GM19351 (cell line): ENCODE results near the gene FYB2.

ENCODE experiments used
- ATAC-seq: cut with Tn5 transposase; IDR thresholded peaks from one replicate; pipeline ENCODE4 v1.9.1; 2021; ENCODE audit warnings: mild to moderate bottlenecking, moderate library complexity; ENCODE audit not compliant: unreplicated experiment

Gene FYB2

DNA sequence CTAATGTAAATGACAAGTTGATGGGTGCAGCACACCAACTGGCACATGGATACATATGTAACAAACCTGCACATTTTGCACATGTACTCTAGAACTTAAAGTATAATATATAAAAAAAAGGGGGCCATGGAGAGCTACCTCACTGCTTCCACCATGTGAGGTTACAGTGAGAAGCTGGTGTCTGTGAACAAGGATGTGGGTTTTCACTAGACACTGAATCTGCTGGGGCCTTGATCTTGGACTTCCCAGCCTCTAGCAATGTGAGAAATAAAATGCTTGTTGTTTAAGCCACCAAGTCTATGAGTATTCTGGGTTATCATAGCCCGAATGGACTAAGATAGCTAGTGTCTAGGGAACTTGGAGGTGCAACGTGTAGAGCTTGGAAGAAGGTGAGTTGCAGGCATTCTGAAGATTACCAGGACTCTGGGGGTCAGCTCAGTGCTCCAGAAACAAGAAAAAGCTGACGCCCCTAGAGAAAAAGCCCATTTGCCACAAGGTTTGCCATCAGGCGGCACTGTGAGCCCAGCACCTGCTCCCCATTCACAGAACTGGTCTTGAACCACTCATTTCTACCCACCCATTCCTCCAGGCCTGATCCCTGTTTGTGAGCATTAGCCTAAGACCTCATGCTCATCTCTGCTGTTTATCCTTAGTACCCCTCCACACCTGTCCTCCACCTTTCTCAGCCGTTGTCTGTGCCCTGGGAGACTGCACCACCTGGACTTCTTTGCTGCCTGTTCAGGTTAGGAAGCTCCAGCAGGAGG is 15.1 kb upstream of the FYB2 start:
- ATAC-seq: no peak

- ATAC-seq: no peak
These were observed 13.9 kb upstream of the FYB2 start for GRCh38 chr1:56833088-56833487.

DNA sequence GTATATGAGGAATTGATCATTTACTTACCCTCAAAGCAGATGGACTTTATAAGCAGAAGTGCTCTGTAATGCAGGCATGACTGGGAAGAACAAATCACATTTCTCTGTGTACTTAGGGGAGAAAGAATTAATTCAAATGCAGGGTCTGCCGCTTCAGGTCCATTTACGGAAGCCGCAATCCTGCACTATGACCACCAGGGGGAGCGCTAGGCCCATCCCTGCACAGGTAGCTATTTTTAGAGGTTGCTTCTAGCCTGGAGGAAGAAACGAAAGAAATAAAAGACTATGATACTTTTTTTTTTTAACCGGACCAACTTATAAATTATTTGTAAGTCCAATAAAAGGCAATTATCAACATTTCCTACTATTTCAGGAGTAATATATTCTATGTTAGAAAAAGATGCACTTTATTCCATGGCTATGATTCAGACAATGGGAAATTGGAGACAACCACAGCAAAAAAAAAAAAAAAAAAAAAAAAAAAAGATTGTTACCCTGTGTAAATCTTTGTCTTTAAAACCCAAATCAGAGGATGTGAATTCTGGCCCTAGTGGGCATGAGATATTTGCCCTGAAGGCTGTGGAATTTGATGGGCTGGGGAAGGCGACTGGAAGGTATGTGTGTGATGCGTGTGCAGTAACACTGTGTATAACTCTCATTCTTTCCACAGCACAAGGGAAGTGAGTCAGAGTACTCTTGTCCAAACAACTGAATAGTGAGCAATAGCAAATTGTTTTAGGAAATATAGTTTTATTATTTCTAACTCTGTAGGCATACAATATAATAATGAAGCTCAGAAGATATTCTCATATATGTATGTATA is 12.9 kb upstream of the FYB2 start:
- peak; percentile 94 for ATAC-seq

DNA sequence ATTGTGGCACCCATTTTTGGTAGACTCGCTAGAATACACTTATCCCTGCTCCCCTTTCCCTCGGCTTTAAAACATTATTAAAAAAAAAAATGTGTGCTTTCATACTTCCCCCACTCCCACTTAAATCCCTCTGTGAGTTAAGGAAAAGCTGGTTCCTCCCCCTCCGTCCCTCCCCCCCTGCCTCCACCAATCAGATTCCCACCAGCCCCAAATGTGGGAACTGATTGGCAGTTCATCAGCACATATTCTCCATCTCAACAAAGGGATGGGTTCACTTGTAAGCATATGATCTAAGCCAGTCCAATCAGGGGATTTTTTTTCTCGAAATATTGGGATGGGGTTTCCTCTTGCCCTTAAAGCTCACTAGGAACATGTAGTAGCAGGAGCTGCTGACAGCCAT is 10.8 kb upstream of the FYB2 start:
- ATAC-seq: no peak

GRCh38 chr1:56827711-56828110 is 8.5 kb upstream of the FYB2 start:
- no peak for ATAC-seq

DNA sequence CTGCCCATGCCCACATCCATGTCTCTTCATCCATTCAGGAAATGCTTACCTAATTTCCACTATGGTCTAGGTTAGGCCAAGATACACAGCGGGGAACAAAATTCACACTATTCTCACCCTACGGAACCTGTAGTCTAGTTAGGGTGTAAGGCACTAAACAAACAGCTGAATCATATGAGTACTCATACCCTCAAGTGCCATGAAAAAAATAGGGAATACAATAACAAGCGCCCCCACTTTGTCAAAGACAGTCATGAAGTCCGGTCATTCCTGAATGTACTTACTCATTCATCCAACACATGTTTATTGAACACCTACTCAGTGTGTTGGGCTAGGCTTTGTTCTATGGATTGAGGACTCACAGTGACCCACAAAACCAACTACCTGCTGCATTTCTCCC is 6.2 kb upstream of the FYB2 start:
- ATAC-seq: no peak

GRCh38 chr1:56824938-56825337 is 5.7 kb upstream of the FYB2 start:
- no peak for ATAC-seq

DNA sequence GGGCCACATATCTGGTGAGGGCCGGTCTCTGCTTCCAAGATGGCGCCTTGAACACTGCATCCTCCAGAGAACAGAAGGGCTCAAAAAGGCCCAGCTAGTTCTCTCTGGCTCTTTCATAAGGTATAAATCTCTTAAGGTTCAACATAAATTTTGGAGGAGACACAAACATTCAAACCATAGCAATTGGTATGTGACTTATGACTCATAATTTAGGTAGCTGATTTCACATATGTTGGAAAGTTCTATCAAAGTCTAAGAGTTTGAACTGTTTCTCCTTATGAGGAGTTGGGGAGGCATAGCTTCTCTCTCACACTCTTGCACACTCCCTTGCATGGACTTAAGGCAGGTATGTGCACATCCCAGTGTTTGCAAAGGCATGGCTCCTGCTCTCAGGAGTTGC is 5.1 kb upstream of the FYB2 start:
- no peak for ATAC-seq

DNA sequence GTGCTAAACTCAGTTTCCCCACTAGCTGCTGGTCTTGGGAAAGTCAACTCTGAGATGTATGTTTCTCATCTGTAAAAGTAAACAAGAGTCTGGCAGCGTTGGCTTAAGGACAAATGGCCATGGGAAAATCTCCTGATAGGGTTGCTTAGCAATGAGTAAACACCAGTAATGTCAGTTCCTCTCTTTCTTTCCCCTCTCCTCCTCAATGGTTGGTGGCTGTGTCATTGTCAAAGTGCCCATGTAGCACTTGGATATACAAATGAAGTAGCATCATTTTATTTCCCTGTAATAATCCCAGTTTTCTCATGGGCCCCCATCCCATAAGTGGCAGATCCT is 2.2 kb upstream of the FYB2 start:
- no peak for ATAC-seq

DNA sequence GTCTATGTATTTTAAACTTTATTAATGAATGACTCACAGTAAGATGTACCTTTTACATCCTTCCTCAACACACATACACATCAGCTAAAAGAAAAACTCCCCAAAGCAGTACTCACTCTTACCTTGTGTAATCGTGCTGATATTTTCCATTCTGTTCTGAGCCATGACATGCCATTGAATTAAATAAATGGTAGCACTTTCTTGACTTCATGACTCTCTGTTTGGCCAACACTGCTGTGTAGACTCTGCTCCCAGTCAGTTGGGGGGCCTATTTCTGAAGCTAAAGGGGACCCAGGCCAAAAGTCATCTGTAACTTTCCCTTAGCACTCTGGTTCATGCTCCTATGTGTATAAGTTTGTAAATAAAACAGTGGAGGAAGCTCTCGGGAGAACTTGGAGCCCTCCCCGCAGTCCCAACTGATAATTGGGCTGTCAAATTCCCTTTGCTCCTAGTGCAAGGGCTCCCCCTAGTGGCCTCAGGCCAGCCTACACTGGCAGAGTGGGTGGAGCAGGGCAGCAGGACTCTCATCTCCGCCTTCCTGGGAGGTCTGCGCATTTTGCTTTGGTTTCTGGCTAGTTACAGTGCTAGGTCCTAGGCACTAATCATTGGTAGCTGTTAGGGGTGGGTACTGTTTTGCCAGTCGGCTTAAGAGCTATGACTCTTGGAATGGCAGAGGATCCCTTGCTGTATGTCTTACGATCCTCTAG is 1.7 kb upstream of the FYB2 start:
- ATAC-seq: peak; percentile 75

- ATAC-seq: no peak
These were observed 1.3 kb downstream of the FYB2 start for GRCh38 chr1:56817716-56818463.

- ATAC-seq: peak; percentile 66
These were observed 2.3 kb downstream of the FYB2 start for GRCh38 chr1:56816909-56817308.

DNA sequence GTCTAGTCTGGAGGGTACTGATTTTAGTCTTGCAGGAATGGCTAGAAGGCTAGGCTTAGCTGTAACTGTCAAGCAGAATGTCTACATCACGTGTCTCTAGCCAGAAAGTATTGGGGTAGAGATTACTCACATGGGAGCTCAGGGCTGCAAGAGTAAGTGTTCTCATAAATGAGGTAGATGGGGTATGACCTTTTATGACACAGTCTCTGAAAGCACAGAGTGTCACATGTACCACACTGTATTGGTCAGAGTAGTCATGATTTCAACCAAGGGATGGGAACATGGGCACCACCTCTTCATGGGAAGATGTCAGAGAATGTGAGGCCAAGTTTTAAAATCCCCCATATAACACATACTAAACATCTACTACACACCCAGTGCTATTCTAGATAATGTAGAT is 2.9 kb downstream of the FYB2 start:
- peak; percentile 46 for ATAC-seq

DNA sequence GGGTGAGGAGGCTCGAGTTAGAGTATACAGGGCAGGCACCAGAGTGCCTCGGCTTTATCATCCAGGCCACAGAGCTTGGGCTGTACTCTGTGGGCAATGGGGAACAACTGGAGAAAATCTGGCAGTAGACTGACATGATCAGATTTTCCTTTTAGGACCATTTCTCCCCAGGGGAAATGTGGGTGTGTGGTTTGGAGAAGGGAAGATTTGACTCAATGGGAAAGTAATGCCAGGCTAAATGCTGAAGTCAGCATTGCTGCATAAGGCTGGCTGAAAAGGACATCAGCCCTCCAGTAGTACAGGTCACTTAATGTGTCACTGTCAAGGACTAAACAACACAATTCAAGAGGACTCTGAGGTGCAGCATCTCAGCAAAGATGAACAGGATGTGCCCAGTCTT is 5.0 kb downstream of the FYB2 start:
- no peak for ATAC-seq

DNA sequence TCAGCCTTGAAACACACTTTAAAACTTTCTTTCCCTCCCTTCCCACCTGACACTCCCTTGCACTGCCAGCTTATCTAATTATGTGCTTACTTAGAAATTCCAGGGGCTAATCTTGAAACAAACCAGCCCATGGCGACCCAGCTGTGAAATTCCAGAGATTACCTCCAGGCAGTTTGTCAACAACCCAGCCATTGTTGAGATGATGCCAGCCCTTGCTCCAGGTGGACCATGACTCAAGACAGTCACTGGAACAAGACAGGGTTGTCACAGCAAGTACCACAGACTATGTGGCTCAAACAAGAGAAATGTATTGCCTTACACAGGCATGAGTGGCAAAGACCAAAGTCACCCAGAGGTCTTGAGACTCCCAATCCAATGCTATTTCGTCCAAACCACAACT is 7.9 kb downstream of the FYB2 start:
- ATAC-seq: no peak

GRCh38 chr1:56808410-56808809 is 10.8 kb downstream of the FYB2 start:
- ATAC-seq: no peak

DNA sequence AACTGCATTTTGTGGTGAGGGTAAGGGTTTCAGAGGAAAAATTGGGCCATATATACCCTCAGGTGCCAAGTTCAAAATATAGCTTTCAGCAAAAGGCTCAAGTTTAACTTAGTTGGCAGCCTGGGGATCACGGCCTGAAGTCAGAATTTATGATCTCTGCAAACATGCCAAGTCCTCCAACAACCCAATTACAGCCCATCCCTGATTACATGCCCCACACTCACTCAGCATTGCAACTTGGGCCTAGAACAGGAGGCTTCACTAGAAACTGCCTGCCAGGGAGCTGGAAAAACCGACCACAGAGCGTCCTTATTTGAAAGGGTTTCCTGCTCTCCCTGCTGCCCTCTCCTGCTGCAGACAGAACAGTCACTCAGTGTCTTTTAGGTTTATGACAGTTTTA is 12.4 kb downstream of the FYB2 start:
- no peak for ATAC-seq

- ATAC-seq: peak; percentile 88
These were observed 15.5 kb downstream of the FYB2 start for GRCh38 chr1:56803561-56804156.

DNA sequence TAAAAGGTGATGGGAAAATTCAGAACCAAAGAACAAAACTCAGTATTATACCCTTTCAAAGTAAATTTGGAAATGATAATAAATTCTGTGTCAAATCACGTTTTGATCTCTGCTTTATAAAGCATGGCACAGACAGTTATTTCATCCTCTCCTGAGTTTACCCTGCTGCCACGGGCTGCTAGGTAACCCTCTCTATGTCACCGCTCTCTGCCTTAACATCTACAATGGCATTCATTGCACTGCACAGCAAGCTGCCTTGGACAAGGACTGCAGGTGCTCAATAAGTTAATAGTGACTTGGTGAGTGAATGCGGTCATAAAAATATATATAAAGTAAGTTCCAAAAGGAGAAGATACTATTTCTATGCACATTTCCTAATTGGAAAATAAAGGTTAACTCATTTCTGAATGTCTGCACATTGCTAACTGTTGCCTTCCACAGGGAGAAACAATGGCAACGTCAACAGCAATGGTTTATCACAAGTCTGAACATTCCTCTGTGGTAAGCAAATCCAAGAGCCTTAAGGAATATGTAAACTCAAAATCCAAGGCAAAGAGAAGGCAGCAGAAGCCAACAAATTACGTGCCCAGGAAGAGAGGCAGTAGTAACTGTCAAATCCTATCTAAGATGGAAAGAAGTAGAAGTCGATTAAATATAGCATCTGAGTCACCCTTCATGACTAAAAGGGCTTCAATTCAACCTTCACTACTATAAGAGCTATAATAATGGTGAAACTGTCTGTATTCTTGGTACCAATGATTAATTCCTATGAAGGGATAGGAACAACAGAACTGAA is 19.4 kb downstream of the FYB2 start:
- ATAC-seq: no peak

DNA sequence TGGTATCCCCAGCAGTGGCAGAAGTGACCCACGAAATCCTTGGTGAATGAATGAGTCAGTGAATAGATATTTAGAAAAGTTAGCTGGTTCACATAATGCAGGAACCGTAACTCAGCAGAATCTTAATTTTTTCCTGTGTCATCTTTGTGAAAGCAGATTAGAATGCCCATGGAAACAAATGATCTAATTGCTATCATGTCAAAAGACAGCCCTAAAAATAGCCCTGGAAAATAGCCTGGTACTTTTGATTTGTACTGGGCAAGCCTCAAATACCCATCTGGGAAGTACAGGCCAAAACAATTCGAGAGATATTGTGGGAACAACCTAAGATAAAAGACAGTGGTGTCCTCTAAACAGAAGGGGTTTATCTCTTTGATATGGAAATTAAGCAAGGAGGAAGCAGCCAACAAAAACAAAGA is 21.1 kb downstream of the FYB2 start:
- ATAC-seq: no peak
